ENCODE data around the gene HERC2.
"Not testable (repeated sequence)": the region's sequence is repeated elsewhere in the genome, so short reads cannot be mapped to it uniquely, and the experiment has no call there.

Gene HERC2

GRCh38 chr15:28196581-28196980 lies 125.4 kb downstream of the HERC2 start:
- DNase-seq; in situ Hi-C loops (cut with HindIII; ENCODE audit: low pct_ligation_motif_present, low pct_unique_long_range_greater_than_20kb, low sequenced_read_pairs): not testable (repeated sequence)

GRCh38 chr15:28192772-28193171 lies 129.2 kb downstream of the HERC2 start:
- DNase-seq = no peak

DNA sequence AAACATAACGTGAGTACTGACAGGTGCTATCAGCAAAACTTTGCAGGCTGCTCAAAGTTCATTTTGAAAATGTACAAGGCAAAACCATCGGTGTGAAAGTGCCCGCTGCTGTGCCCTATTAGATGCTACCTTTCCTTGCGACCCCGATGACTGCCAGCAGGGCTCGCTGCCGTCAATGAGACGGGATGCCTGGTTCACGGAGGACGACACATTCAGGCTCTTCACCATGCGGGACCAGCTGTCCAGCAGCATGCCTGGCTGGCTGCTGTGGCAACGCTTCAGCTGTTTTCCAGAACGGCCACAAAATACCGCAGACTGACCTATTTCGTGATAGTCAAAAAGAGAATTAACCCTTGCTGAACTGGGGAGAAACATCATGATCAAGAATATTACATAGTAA lies 130.1 kb downstream of the HERC2 start:
- DNase-seq = peak; percentile 88
- in situ Hi-C loops (cut with HindIII; ENCODE audit: low pct_ligation_motif_present, low pct_unique_long_range_greater_than_20kb, low sequenced_read_pairs) = no loop called here

More at GRCh38 chr15:28192772-28193171, 129.2 kb downstream of the HERC2 start:
- in situ Hi-C loops (cut with HindIII; ENCODE audit: low pct_ligation_motif_present, low pct_unique_long_range_greater_than_20kb, low sequenced_read_pairs) = no loop called here

- no peak for DNase-seq
- in situ Hi-C loops (cut with HindIII; ENCODE audit: low pct_ligation_motif_present, low pct_unique_long_range_greater_than_20kb, low sequenced_read_pairs) = no loop called here
Measured at GRCh38 chr15:28190391-28191174, 131.4 kb downstream of the HERC2 start.

GRCh38 chr15:28185148-28185895 lies 136.7 kb downstream of the HERC2 start:
- in situ Hi-C loops (cut with HindIII; ENCODE audit: low pct_ligation_motif_present, low pct_unique_long_range_greater_than_20kb, low sequenced_read_pairs) = no loop called here
- DNase-seq = no peak

GRCh38 chr15:28184166-28184565 lies 137.8 kb downstream of the HERC2 start:
- no peak for DNase-seq
- in situ Hi-C loops (cut with HindIII; ENCODE audit: low pct_ligation_motif_present, low pct_unique_long_range_greater_than_20kb, low sequenced_read_pairs) = no loop called here

DNA sequence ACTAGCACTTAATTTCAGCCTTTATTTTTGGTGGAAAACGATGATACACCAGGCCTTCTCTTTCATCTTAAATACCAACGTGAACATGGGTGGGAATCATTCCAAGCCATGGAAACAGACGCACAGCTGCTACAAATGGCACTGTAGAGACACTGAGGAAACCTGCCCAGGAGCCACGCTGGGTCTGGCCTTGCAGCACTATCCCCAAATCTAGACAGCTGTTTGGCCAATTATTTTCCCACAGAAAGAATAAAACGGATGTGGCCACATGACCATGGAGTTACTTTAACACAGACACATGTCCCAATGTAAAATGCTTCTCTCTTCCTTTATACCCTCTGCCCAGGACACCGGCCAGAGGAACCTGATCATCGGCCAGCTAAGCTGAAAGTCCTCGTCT lies 139.2 kb downstream of the HERC2 start:
- in situ Hi-C loops (cut with HindIII; ENCODE audit: low pct_ligation_motif_present, low pct_unique_long_range_greater_than_20kb, low sequenced_read_pairs) = no loop called here
- DNase-seq = no peak

DNA sequence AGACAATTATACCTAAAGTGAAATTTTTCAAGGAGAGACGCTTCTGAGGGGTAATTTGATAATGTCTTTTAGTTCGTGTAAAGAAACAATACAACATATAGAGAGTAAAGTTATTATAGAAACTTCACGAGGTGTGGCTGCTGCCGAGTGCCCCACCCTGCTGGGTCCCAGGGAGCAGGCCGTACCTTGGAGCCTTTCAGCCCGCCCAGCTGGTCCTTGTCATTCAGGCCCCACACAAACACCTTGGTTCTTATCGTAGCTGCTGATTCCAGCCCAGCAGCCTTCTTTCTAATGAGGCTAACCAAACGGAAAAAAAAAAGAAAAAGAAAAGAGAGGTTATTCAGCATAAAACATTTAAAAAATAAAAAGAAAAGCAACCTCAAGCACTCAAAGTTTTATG lies 139.8 kb downstream of the HERC2 start:
- in situ Hi-C loops (cut with HindIII; ENCODE audit: low pct_ligation_motif_present, low pct_unique_long_range_greater_than_20kb, low sequenced_read_pairs) = no loop called here
- no peak for DNase-seq

DNA sequence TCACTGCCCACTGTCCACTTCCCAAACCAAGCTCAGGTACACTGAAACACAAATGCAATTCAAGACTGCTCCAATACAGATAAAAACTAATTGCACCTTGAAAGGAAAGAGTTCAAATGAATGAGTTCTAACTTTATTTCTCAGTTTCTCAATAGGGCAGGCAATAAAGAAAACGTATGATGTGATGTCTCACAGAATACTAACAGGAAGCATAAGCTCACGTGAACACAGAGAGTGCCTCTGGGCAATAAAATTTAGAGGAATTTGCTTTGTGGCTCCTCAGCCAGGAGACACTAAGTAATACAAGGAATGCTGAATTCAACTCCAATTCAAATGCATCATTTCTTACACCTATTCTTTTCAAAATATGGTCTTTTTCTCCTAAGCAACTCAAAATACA lies 140.6 kb downstream of the HERC2 start:
- in situ Hi-C loops (cut with HindIII; ENCODE audit: low pct_ligation_motif_present, low pct_unique_long_range_greater_than_20kb, low sequenced_read_pairs) = no loop called here
- no peak for DNase-seq

- in situ Hi-C loops (cut with HindIII; ENCODE audit: low pct_ligation_motif_present, low pct_unique_long_range_greater_than_20kb, low sequenced_read_pairs) = no loop called here
- DNase-seq = no peak
Measured at GRCh38 chr15:28179270-28179669, 142.7 kb downstream of the HERC2 start.

DNA sequence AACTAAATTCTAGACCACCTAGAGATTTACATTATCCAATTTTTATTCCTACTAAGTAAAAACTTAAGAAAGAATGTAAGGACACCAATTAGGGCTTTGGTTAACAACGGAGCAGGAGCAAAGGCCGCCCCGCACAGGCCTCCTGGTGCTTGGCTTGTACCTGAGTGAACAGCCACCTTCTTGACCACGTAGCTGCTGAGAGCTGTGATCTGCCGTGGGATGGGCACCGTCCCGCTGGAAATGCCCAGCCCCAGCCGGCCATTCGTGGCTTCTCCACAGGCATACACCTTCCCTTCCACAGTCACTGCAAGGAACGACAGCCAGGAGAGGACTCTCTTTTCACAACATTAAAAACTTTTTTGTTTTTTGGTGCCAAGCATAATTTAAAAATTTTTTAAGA lies 143.3 kb downstream of the HERC2 start:
- in situ Hi-C loops (cut with HindIII; ENCODE audit: low pct_ligation_motif_present, low pct_unique_long_range_greater_than_20kb, low sequenced_read_pairs) = no loop called here
- no peak for DNase-seq

DNA sequence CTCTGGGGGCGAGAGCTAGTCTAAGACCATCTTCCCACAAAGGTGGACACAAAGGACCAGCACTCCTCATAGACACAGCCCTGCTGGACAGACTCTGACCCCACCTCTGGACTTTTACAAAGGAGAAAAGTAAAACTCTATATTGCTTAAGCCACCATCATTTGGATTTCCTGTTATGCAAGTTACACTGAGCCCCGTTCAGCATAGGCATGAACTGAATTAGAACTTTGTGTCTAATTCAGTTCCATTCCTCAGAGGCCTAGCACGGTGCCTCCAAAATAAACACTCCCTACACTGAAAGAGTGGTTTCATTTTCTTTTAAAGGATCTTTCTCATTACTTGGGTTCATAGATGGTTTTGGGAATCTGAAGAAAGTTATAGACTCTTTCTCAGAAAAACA lies 143.7 kb downstream of the HERC2 start:
- in situ Hi-C loops (cut with HindIII; ENCODE audit: low pct_ligation_motif_present, low pct_unique_long_range_greater_than_20kb, low sequenced_read_pairs) = no loop called here
- DNase-seq = no peak

- in situ Hi-C loops (cut with HindIII; ENCODE audit: low pct_ligation_motif_present, low pct_unique_long_range_greater_than_20kb, low sequenced_read_pairs) = no loop called here
- DNase-seq = no peak
Measured at GRCh38 chr15:28169366-28169765, 152.6 kb downstream of the HERC2 start.

DNA sequence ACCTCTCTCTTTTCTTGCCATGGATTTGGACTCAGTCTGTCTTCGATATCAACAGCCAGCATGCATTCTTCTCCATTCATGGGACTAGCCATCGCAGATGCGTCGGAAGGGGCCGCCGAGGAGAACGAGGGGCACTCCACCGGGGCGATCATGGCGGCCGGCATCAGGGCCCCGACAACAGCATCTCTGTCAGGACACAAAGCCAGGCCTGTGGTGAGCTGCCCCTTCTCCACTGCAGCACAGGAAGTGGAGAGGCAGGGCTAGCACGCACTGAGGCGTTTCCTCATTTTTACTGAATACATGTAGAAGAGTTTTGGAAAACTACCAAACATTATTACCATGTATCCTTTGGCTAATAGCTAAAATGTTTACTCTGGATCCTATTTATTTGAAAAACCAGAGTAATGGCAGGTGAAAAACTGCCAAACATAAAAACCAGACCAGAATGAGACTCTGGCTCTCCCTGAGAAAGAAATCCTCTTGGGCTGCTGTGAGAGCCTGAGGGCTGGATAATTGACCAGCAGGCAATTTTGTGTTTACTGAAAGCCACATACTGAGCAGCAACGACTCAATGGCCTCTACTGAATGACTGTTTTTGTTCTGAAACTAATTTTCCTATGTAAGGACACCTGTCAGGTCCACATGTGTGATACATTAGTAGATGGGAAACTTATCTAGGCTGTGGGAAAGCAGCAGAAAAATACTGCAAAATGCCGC lies 153.4 kb downstream of the HERC2 start:
- DNase-seq = not testable (repeated sequence)

DNA sequence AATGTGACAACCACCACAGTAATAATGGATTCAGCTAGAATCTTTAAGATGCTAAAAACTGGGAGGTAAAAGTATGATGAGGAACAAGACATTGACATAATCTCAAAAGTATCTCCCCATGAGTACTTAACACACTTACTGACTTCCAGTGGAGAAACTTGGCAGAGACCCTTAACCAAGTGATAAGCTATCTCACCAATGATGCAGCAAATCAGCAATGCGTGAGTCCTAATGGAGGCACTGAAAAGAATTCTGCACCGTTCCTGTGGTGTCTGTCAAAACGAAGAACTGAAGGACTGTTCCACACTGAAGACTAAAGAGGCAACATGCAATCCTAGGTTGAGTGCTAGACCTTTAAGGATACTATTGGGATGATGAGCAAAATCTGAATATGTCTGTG lies 154.9 kb downstream of the HERC2 start:
- in situ Hi-C loops (cut with HindIII; ENCODE audit: low pct_ligation_motif_present, low pct_unique_long_range_greater_than_20kb, low sequenced_read_pairs) = no loop called here
- DNase-seq = no peak

More for the DNA sequence above, 153.4 kb downstream of the HERC2 start:
- in situ Hi-C loops (cut with HindIII; ENCODE audit: low pct_ligation_motif_present, low pct_unique_long_range_greater_than_20kb, low sequenced_read_pairs) = not testable (repeated sequence)

GRCh38 chr15:28165791-28166190 lies 156.2 kb downstream of the HERC2 start:
- in situ Hi-C loops (cut with HindIII; ENCODE audit: low pct_ligation_motif_present, low pct_unique_long_range_greater_than_20kb, low sequenced_read_pairs) = no loop called here
- DNase-seq = no peak

GRCh38 chr15:28164876-28165275 lies 157.1 kb downstream of the HERC2 start:
- DNase-seq = no peak
- in situ Hi-C loops (cut with HindIII; ENCODE audit: low pct_ligation_motif_present, low pct_unique_long_range_greater_than_20kb, low sequenced_read_pairs) = no loop called here

- DNase-seq = no peak
- in situ Hi-C loops (cut with HindIII; ENCODE audit: low pct_ligation_motif_present, low pct_unique_long_range_greater_than_20kb, low sequenced_read_pairs) = no loop called here
Measured at GRCh38 chr15:28154283-28154682, 167.7 kb downstream of the HERC2 start.

- DNase-seq = no peak
- in situ Hi-C loops (cut with HindIII; ENCODE audit: low pct_ligation_motif_present, low pct_unique_long_range_greater_than_20kb, low sequenced_read_pairs) = no loop called here
Measured at GRCh38 chr15:28153492-28154119, 168.4 kb downstream of the HERC2 start.
